Peyer's patch (tissue), 4 donors: ENCODE data around the gene IP6K1.

ENCODE experiments used
- CTCF ChIP-seq, 6 experiments: fragments of 450-650 bp in 4 of 6; fragments of 200-600 bp in 2 of 6; sonication (generic) in 1 of 6; IDR thresholded peaks; one replicate each; pipeline ENCODE4 v1.5.1; 2017 to 2019; ENCODE audit warnings: antibody characterized with exemption in 6 of 6, mild to moderate bottlenecking in 3 of 6, moderate library complexity in 1 of 6
- POLR2A ChIP-seq, 2 donors: fragments of 450-650 bp; IDR thresholded peaks; one replicate each; pipeline ENCODE4 v1.5.1; 2017; ENCODE audit warnings: antibody characterized with exemption in 2 of 2, mild to moderate bottlenecking in 2 of 2, moderate library complexity in 2 of 2

- TF ChIP-seq CTCF (IDR thresholded peaks at IDR 0.05) (no peak), POLR2A (IDR thresholded peaks at IDR 0.05) (no peak)
These were observed 27.1 kb downstream of the IP6K1 start for GRCh38 chr3:49759226-49759625.
